Dermis lymphatic vessel endothelial cell (primary cell): ENCODE data around the gene SENP1. TPM values are rescaled to one million over a fixed set of nuclear protein-coding genes. Genes with fewer than 3 reads are reported as not detected.

Experiments
- total RNA-seq: library from RNA; depleted of rRNA; stranded (reverse); fragments of >200 nt; gene quantifications from 2 replicates; pipeline ENCODE4 v1.2.1, GENCODE V29; 2014

SENP1 gene
- total RNA-seq = 11.2 and 12.9 TPM in 2 replicates

GRCh38 chr12:48105867-48106680 lies at the start of gene SENP1:
Gene SENP1, minus strand, starts transcription at chr12:48106079. Its CDS starts 4,607 bp downstream, at chr12:48101472.

GRCh38 chr12:48119078-48119833 lies 13.4 kb upstream of the SENP1 start, which contains the start of gene PFKM:
Gene PFKM, plus strand, starts transcription at chr12:48119364. Its CDS starts 3,411 bp downstream, at chr12:48122775.

GRCh38 chr12:48004053-48004941 lies 101.6 kb downstream of the SENP1 start, which contains the start of gene COL2A1:
Gene COL2A1, minus strand, starts transcription at chr12:48004476. Its CDS starts 155 bp downstream, at chr12:48004321.

Other genes starting within 250 kb of the SENP1 start
- under 0.01 and 0.11 TPM in 2 replicates for gene VDR, start 201.1 kb downstream of the SENP1 start, total RNA-seq
- gene TMEM106C, start 142.5 kb downstream of the SENP1 start, total RNA-seq = 33.8 and 36.4 TPM in 2 replicates
- not detected in 2 replicates for gene COL2A1, start 101.6 kb downstream of the SENP1 start, total RNA-seq
- gene PFKM, start 13.3 kb upstream of the SENP1 start, total RNA-seq = 27.8 and 34.7 TPM in 2 replicates
- gene ASB8, start 51.4 kb upstream of the SENP1 start, total RNA-seq = 18.6 and 19.1 TPM in 2 replicates
- 0.11 TPM in 1 of 2 replicates, not detected in the other for gene CCDC184, start 77.6 kb upstream of the SENP1 start, total RNA-seq
- not detected in 2 replicates for gene OR10AD1, start 97.2 kb upstream of the SENP1 start, total RNA-seq
- 1.1 and 1.5 TPM in 2 replicates for gene ZNF641, start 244.8 kb upstream of the SENP1 start, total RNA-seq